Sigmoid colon (tissue), 4 donors: ENCODE data around the gene DNAJC18.

Source experiments
- EP300 ChIP-seq, 4 donors: sonication (generic); formaldehyde crosslinking; IDR thresholded peaks; one replicate each; pipeline ENCODE4 v1.6.1; 2017; ENCODE audit warnings: antibody characterized with exemption in 4 of 4
- POLR2A ChIP-seq, 2 donors: fragments of 450-650 bp; IDR thresholded peaks; one replicate each; pipeline ENCODE4 v1.6.1; 2016; ENCODE audit warnings: antibody characterized with exemption in 2 of 2, mild to moderate bottlenecking in 2 of 2, moderate library complexity in 2 of 2
- POLR2AphosphoS5 ChIP-seq, 4 donors: sonication (generic); formaldehyde crosslinking; IDR thresholded peaks; one replicate each; pipeline ENCODE4 v1.6.1; 2017; ENCODE audit warnings: antibody characterized with exemption in 4 of 4
- TF ChIP-seq, protein P1 (sequence below), 4 experiments: fragments of 450-650 bp in 3 of 4; fragments of 200-600 bp in 1 of 4; IDR thresholded peaks; one replicate each; pipeline ENCODE4 v1.5.1; 2016 to 2019; ENCODE audit warnings: antibody characterized with exemption in 4 of 4, mild to moderate bottlenecking in 3 of 4, moderate library complexity in 2 of 4

DNA sequence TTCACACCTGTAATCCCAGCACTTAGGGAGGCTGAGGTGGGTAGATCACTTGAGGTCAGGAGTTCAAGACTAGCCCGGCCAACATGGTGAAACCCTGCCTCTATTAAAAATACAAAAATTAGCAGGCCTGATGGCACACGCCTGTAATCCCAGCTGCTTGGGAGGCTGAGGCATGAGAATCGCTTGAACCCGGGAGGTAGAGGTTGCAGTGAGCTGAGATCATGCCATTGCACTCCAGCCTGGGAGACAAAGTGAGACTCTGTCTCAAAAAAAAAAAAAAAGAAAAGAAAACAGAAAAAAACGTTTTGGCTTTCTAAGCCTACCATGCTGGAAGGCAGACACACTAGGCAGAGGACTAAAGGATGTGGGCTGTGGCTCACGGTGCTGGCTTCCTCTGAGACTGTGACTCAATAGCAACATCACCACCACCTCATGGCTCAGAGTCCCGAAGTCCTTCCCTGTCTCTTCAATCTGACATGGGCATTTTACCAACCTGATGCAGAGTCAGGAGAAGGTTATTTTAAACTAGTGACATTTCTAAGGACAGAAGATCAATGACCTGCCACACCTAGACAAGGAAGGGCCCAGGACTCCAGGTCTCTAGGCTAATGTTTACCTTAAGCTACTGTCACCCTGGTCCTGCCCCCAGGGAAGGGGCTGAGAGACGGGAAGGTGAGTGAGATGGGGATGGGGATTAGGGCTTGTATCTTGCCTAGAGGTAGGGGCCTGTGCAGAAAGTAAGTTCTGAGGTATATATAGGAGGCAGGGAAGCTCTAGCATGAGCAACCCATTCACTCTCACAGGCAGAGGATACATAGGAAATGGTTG lies 19.5 kb upstream of the DNAJC18 start:
- TF ChIP-seq, protein P1, sequence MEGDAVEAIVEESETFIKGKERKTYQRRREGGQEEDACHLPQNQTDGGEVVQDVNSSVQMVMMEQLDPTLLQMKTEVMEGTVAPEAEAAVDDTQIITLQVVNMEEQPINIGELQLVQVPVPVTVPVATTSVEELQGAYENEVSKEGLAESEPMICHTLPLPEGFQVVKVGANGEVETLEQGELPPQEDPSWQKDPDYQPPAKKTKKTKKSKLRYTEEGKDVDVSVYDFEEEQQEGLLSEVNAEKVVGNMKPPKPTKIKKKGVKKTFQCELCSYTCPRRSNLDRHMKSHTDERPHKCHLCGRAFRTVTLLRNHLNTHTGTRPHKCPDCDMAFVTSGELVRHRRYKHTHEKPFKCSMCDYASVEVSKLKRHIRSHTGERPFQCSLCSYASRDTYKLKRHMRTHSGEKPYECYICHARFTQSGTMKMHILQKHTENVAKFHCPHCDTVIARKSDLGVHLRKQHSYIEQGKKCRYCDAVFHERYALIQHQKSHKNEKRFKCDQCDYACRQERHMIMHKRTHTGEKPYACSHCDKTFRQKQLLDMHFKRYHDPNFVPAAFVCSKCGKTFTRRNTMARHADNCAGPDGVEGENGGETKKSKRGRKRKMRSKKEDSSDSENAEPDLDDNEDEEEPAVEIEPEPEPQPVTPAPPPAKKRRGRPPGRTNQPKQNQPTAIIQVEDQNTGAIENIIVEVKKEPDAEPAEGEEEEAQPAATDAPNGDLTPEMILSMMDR (IDR thresholded peaks at IDR 0.05), result no peak
- TF ChIP-seq POLR2AphosphoS5 (IDR thresholded peaks at IDR 0.05), result no peak
- no peak for TF ChIP-seq POLR2A (IDR thresholded peaks at IDR 0.05)
- TF ChIP-seq EP300 (IDR thresholded peaks at IDR 0.05), result no peak
